GM18868 (cell line): Measurements from ENCODE around the gene TBC1D8.
A peak's percentile ranks its signal among the peaks of the same experiment; 100 is the strongest.

Experiments used
- ATAC-seq: cut with Tn5 transposase; IDR thresholded peaks from one replicate; pipeline ENCODE4 v1.9.1; 2021; ENCODE audit warnings: mild to moderate bottlenecking, moderate library complexity; ENCODE audit not compliant: unreplicated experiment

Gene TBC1D8

DNA sequence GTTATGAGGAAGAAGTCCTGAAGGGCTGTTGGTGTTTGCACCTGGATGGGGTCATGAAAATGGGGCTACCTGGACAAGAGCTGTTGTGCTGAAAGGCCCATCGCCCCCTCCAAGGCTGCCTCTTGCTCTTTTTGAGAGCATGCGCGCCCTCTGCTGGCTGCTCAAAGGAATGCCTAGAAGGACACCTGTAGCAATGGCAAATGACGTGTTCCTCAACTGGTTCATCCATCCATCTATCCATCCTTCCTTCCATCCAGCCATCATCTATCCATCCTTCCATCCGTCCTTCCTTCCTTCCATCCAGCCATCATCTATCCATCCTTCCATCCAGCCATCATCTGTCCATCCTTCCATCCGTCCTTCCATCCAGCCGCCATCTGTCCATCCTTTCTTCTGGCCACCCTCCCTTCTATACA lies 166.3 kb downstream of the TBC1D8 start:
- no peak for ATAC-seq

DNA sequence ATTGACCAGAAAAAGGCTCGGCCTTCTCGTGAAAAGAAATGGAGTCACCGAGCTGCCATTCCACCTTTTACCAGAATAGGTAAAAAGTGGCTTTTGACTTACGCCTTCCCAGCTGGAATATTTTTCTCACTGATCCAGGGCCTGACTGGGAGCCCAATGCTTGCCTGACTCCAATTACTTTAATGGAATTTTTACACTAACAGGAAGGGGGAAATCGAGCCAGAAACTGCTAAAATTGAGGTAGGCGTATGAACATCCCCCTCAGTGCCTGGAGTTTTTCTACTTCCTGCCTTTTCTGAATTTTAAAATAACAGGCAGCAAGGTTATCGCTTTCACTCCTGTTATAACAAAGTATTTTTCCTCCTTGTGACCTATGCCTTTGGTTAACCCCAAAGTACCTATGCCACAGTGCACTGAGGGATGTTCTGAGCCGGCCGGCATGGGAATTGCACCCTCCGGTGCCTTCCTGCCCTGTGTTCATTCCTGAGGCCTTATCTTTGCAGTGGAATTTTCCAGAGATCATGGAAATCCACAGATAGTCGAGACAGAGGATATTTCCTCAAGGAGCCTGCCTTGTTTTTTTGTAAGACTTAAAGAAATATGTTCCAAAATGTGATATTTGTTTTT lies 167.4 kb downstream of the TBC1D8 start:
- ATAC-seq, result no peak

GRCh38 chr2:100983201-100983600 lies 168.0 kb downstream of the TBC1D8 start:
- ATAC-seq, result no peak

DNA sequence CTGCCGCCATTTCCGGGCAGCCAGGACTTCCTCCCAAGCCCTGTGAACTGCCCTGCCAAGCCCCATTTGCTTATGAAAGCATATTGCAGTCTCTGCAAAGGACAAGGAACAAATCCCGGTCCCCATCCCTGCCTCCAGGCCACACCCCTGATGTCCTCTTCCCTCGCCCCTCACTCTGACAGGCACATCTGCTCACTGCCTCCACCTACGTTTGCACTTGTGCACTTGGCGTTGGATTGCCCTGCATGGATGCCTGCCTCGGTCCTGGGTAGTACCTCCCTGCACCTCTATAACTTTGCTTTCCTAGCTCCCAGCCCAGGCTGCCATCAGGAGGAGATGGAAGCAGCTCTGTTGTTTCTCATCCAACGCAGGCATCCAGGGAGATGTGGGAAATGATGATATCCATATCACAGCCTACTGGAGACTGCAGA lies 168.7 kb downstream of the TBC1D8 start:
- no peak for ATAC-seq

- ATAC-seq, result no peak
These were observed 170.2 kb downstream of the TBC1D8 start for GRCh38 chr2:100981011-100981410.

GRCh38 chr2:100980046-100980445 lies 171.1 kb downstream of the TBC1D8 start:
- no peak for ATAC-seq

- ATAC-seq, result no peak
These were observed 172.5 kb downstream of the TBC1D8 start for GRCh38 chr2:100978582-100979191.

- no peak for ATAC-seq
These were observed 173.7 kb downstream of the TBC1D8 start for GRCh38 chr2:100977511-100977910.

- ATAC-seq, result peak; percentile 88
These were observed 174.4 kb downstream of the TBC1D8 start for GRCh38 chr2:100976645-100977391.

DNA sequence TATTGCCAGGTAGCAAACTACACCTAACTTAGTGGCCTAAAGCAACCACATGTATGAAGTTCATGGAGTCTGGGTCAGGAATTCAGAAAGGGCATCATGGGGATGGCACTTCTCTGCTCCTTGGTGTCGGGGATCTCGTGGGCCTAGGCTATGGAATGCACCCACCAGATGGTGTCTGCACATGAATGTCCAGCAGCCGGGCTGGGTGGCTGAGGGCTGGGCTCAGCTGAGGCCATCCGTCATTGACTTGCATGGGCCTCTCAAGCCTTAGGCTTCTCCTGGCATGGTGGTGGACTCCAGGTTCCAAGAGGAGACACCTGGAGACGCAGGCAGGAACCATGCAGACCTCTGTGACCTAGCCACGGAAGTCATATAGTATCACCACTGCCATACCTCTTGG lies 175.1 kb downstream of the TBC1D8 start:
- ATAC-seq, result no peak

GRCh38 chr2:100975521-100975785 lies 175.7 kb downstream of the TBC1D8 start:
- ATAC-seq, result no peak

- no peak for ATAC-seq
These were observed 176.3 kb downstream of the TBC1D8 start for GRCh38 chr2:100974712-100975520.

DNA sequence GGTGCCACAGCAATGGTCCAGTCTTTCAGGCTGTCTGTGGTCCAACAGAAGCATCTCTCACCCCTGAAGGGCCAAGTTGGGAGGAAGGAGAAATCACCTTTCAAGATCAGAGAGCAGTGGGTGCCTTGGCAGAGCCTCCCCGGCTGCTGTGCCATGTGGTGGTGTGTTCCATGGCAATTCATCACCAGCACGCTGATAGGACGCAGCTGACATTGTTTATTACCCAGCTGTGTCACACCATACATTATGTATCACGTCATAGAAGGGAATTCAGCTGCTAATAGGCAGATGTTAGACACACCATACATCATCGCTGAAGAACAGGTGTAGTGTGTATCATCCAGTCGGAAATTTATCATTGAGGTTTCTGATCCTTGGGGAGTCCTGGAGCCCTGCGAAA lies 178.7 kb downstream of the TBC1D8 start:
- no peak for ATAC-seq

- ATAC-seq, result no peak
These were observed 180.0 kb downstream of the TBC1D8 start for GRCh38 chr2:100971221-100971620.

- ATAC-seq, result no peak
These were observed 181.2 kb downstream of the TBC1D8 start for GRCh38 chr2:100969998-100970397.

DNA sequence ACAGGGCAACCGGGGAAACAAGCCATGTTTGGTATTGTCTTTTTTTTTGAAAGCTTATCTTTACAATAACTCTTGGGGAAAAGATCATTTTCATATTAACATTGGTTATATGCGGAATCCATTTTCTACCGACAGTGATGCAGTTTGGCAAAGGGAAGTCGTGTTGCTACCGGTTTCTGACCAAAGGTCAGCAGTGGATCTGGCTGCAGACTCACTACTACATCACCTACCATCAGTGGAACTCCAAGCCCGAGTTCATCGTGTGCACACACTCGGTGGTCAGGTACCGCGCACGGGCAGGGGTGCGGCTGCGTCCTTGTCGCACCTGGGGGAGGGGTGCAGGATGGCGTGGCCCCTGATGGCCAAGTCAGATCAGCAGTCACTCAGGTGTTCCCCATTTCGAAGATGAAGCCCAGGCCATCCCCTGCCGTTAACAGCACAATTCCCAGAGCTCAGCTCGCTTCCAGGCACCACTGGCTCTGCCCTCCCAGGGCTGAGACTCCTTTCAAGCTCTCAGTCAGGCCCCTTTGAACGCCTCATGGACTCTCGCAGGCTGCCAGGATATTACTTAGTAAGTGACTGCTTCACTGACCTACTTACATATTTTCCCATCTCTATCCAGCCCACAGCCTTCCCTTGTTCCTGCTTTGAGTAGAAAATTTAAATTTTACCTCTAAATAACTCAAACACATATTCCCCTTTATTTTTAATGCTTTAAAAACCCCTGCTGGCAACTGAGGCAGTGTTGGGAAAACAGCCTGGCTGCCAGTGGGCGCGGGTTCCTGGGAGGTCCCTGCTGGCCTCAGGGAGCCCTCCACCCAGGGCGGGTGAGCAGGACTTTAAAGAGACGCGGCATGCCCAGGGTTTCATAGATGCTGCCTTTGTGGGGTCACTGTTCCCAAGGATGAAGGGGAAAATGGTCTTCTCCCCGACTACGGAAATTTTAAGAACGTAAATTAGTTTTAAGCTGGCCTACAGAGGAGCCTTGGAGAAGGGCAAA lies 182.7 kb downstream of the TBC1D8 start:
- ATAC-seq, result no peak

- no peak for ATAC-seq
These were observed 183.5 kb downstream of the TBC1D8 start for GRCh38 chr2:100967716-100968115.

DNA sequence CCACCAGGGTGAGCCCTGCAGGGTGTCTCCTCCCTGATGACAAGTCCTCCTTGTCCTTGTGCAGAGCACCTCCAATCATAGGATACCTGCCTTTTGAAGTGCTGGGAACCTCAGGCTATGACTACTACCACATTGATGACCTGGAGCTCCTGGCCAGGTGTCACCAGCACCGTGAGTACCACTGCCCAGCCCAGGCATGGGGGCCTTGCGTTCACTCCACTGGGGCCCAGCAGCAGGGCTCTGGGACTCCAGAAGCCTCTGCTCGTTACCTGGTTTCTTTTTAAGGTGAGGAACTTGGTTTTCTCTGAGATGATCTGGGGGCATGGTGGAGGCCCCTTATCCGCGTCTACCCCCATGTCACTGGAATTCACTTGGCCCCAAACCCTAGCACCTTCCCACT lies 185.6 kb downstream of the TBC1D8 start:
- no peak for ATAC-seq

DNA sequence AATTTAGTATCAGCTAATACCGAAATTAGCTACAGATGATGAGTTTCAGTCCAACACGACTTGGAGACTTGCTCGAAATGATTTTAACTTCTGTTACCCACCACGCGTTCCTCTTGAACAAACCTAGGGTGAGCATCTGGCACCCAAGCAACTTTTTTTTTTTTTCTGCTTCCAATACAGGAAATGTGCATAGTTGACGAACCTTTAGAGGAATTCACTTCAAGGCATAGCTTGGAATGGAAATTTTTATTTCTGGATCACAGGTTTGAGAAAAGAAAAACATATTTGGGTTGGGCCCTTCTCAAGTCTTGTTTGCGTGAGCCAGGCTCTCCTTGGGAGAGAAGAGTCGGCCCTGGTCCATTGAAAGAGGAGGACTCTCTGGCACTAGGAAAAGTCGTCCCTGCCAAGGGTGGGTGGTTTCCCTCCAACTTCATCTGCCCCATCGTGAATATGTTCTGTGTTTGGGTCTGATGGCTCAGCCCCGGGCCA lies 186.5 kb downstream of the TBC1D8 start:
- ATAC-seq, result no peak

- no peak for ATAC-seq
These were observed 187.0 kb downstream of the TBC1D8 start for GRCh38 chr2:100964222-100964621.
